ENCODE measurements around the gene MS4A18.

The MS4A18 gene

DNA sequence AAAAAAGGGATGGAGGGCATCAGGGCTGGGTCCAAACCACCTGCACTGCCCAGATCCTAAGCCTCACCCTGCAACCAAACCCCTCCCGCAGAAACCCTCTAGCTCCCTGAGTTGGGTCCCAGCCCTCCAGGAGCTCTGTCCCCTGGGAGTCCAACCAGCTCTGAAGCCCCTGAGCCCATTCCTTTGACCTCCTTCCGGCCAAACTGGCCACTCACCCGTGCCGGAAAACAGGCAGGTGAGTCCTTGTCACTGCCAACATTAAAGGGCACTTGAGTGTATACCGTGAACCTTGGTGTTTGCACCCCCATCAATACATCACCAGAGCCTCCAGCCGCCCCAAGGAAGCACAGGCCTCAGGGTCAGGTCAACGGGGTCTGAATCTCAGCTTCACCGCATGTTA, 43.7 kb downstream of the MS4A18 start:
- no peak for DNase-seq

DNA sequence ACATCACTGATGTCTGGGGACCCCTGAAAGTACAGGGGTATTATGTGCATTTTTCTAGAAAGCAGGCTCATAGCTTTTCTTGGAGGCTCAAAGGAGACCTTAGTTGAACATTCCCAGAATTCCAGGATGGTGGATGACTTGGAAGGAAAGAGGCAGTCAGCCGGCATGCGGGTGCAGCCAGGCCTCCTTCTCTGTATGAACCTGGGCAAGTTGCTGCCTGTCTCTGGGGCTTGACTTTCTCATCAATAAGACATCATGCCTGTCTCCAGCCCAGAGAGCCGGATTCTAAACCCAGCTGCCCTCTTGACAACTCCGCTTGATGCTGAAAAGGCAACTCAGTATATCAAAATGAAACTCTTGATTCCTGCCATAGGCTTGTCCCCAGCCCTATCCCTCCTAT, 44.8 kb downstream of the MS4A18 start:
- DNase-seq: no peak

- no peak for DNase-seq
Observed at GRCh38 chr11:60769811-60770210, 45.3 kb downstream of the MS4A18 start.

GRCh38 chr11:60771146-60771545, 46.6 kb downstream of the MS4A18 start:
- no peak for DNase-seq

- no peak for DNase-seq
Observed at GRCh38 chr11:60771879-60772525, 47.5 kb downstream of the MS4A18 start.

- no peak for DNase-seq
Observed at GRCh38 chr11:60772666-60773065, 48.1 kb downstream of the MS4A18 start.

GRCh38 chr11:60774726-60775125, 50.2 kb downstream of the MS4A18 start:
- no peak for DNase-seq

GRCh38 chr11:60775420-60775961, 51.0 kb downstream of the MS4A18 start:
- DNase-seq: no peak

GRCh38 chr11:60776167-60776566, 51.6 kb downstream of the MS4A18 start:
- no peak for DNase-seq

DNA sequence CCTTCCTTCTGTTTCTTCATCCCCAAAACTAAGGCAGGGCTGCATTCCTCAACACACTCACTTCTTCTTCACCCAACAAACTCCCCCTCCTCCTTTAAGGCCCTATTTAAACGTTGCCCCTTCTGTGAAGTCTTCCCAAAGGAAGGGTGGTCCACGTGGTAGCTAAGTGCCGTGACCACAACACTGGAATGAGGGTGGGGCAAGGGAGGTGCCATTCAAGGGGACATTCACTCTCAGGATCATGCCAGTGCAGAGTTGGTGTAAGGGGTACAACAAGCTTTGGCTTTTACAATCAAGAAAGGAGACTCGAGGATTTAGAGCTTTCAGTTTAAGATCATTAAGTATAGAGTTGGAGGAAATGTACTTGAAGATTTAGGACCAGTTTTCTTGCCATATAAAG, 52.6 kb downstream of the MS4A18 start:
- no peak for DNase-seq

- no peak for DNase-seq
Observed at GRCh38 chr11:60777572-60777971, 53.1 kb downstream of the MS4A18 start.

GRCh38 chr11:60780065-60780464, 55.5 kb downstream of the MS4A18 start:
- DNase-seq: no peak

- DNase-seq: no peak
Observed at GRCh38 chr11:60780774-60781173, 56.3 kb downstream of the MS4A18 start.

DNA sequence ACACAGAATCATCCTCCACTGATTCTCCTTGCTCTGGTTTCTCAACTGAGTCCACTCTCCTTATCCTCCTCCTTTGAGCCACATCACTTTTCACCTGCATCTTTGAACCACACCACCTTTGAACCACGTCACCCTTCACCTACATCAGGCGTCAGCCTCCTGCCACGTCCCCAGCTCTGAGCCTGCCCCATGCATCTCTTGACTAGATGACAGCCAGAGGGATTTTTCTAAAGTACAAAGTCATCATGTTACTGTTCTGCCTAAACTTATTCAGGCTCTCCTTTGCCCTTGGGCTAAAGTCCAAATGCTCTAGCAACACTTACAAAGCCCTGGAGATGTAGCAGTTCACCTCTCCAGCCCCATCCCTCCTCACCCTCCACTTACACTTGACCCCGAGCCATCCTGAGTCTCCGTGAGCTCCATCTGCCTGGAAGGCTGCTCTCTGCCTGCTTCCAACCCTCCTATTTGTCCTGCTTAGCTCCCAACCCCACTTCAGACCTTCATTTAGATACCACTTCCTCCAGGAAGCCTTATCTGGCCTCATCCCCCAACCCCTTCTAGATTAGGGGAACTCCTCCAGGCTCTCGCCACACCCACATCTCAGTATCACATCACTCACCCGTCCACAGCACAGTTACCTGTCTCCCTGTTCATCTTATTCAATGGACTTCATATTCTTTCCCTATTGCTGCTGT, 56.9 kb downstream of the MS4A18 start:
- no peak for DNase-seq

- DNase-seq: no peak
Observed at GRCh38 chr11:60781981-60782316, 57.4 kb downstream of the MS4A18 start.

GRCh38 chr11:60782393-60783140, 58.0 kb downstream of the MS4A18 start:
- no peak for DNase-seq

GRCh38 chr11:60783141-60783484, 58.6 kb downstream of the MS4A18 start:
- no peak for DNase-seq

DNA sequence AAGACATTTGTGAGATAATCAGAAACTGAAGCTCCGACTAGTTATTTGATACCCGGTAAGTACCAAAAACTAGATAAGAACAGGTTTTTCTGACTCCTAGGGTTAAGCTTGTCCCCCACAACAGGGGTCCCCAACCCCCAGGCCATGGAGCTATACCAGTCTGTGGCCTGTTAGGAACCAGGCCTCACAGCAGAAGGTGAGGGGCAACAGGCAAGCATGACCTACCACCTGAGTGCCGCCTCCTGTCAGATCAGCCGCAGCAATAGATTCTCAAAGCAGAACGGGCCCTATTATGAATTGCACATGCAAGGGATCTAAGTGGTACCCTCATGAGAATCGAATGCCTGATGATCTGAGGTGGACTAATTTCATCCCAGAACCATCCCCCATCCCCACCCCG, 59.4 kb downstream of the MS4A18 start:
- no peak for DNase-seq

GRCh38 chr11:60785136-60785535, 60.6 kb downstream of the MS4A18 start, which contains the start of gene MS4A10:
Gene MS4A10, plus strand, starts transcription at chr11:60785333. Its CDS starts 5,003 bp downstream, at chr11:60790336.
- DNase-seq: no peak

DNA sequence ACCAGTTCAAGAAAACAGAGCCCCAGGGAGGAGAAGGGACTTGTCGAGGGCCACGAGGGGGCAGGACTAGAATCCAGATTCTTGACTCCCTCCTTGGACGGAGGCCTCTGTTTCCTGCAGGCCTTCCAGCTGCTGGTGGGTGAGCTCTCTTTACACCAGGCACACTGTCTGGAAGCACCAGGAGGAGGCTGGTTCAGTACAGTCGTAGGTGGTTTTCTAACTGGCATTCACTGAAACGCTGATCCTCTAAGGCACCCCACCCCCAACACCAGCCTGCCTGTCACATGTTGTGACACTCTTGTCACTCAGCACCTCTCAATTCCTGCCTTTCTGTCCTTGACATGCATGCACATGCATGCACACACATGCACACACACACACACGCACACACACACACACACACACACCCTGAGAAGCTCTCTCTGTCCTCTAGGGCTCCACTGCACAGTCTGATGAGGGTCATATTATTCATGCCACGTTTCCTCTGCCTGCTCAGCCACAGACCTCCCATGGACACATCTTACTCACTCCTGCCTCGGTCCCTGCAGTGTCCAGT, 61.4 kb downstream of the MS4A18 start:
- DNase-seq: no peak

DNA sequence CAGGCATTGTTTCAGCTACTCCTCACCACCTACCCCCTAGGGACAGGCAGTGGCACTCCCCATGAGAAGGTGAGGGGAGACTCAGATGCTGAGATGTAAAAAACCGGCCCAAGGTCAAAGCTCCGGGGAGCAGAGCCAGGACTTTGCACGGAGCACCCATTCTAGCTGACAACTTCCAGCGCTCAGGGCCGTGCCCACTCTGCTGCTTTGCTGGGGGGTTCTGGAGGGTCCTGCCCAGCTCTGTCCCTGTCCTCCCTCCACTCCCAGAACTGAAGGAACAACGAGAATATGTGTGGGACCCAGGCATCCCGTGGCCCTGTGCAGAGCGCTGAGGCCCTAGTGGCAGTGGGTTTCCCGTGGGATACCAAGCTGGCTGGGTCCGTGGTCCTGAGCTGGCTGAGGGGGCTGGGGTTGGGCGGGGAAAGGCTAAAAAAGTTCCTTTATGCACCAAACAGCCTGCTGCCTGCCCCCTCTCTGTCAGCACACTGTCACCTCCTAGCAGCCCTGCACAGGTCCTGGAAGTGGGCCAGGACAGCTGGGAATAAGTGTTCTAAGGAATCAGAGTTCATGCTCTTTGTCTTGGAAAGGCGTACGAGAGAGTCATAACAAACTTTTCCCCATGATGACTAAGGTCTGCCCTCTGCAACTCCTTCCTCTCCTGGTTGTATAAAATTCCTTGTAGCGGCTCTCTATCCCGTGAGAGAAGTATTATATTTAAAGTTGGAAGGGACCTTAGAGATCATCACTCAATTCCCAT, 62.5 kb downstream of the MS4A18 start:
- no peak for DNase-seq

GRCh38 chr11:60788401-60789125, 64.0 kb downstream of the MS4A18 start:
- no peak for DNase-seq
